HepG2 (cell line): ENCODE data around the gene TNFSF15. TPM values are rescaled to one million over a fixed set of nuclear protein-coding genes. Genes with fewer than 3 reads are reported as not detected.

ENCODE experiments used
- ATAC-seq: fragments of 200-7000 bp; cut with Tn5 transposase; 3 replicates; pipeline ENCODE4 v1.9.1; 2020; ENCODE audit warnings: mild to moderate bottlenecking, moderate library complexity
- BruUV-seq: library from RNA; stranded (reverse); fragments of 400-500 nt; replicated peaks from 2 replicates; lab custom pipeline; 2021; lab: Mats Ljungman, UMichigan
- CTCF ChIA-PET: fragments of 300-600 bp; formaldehyde crosslinking; extraction: SDS; loops from one replicate; lab custom pipeline; 2021; ENCODE audit warnings: low total read pairs, inconsistent platforms, low intra/inter-chr PET ratio; lab: Yijun Ruan, JAX
- POLR2A ChIA-PET: fragments of 350-600 bp; sonication (Branson Sonifier 250); formaldehyde crosslinking; loops from one replicate; lab custom pipeline; 2020; ENCODE audit warnings: antibody characterized with exemption, inconsistent platforms; lab: Yijun Ruan, JAX
- DNase-seq: peaks from one replicate; pipeline ENCODE4 v3.0.0-alpha.2; 2015; ENCODE audit warnings: low spot score
- FAIRE-seq: peaks from 3 replicates; lab custom pipeline; 2011; peaks lifted over from hg19 to GRCh38; lab: Jason Lieb, UNC
- H2AFZ ChIP-seq: one replicate; pipeline ENCODE4 v1.6.1; 2011; ENCODE audit warnings: low read length, inconsistent platforms
- H3K27ac ChIP-seq: fragments of 300-600 bp; 3 replicates; pipeline ENCODE4 v1.8.0; 2011; ENCODE audit warnings: mixed run types, mild to moderate bottlenecking, mixed read lengths, low read length, inconsistent platforms; ENCODE audit not compliant: insufficient read depth; ENCODE audit errors: extremely low read length
- H3K27me3 ChIP-seq, 2 experiments: fragments of 200-600 bp in 1 of 2; 2 replicates in 1 of 2; 3 replicates in 1 of 2; pipeline versions ENCODE4 v1.6.0 to v1.8.0; 2011; ENCODE audit warnings: low read length in 2 of 2, mild to moderate bottlenecking in 2 of 2, moderate library complexity in 2 of 2, inconsistent platforms in 1 of 2; ENCODE audit not compliant: insufficient read depth in 2 of 2, control insufficient read depth in 1 of 2
- H3K36me3 ChIP-seq, 2 experiments: fragments of 200-600 bp in 1 of 2; replicated peaks in 1 of 2; 2 replicates in 1 of 2; 3 replicates in 1 of 2; pipeline versions ENCODE4 v1.5.1 to v1.8.0; 2011; ENCODE audit warnings: low read length in 2 of 2, inconsistent platforms in 1 of 2; ENCODE audit not compliant: insufficient read depth in 2 of 2, control insufficient read depth in 1 of 2
- H3K4me1 ChIP-seq: 2 replicates; pipeline ENCODE4 v1.5.1; 2012; ENCODE audit warnings: low read length, inconsistent platforms; ENCODE audit not compliant: insufficient read depth
- H3K4me2 ChIP-seq: 2 replicates; pipeline ENCODE4 v1.6.0; 2011; ENCODE audit warnings: low read depth, low read length, inconsistent platforms
- H3K4me3 ChIP-seq, 3 experiments: fragments of 200-600 bp in 1 of 3; sonication (generic), shearing (Covaris generic) in 1 of 3; replicated peaks in 1 of 3; 2 replicates each; pipeline ENCODE4 v1.5.1; 2011 to 2016; ENCODE audit warnings: low read length in 3 of 3, inconsistent platforms in 2 of 3, low read depth in 2 of 3, mild to moderate bottlenecking in 2 of 3, control low read depth in 1 of 3, mixed read lengths in 1 of 3; ENCODE audit not compliant: insufficient read depth in 1 of 3
- H3K79me2 ChIP-seq: one replicate; pipeline ENCODE4 v1.6.1; 2011; ENCODE audit warnings: low read length, inconsistent platforms; ENCODE audit not compliant: insufficient read depth
- H3K9ac ChIP-seq: 2 replicates; pipeline ENCODE4 v1.6.0; 2011; ENCODE audit warnings: mild to moderate bottlenecking, low read depth, low read length, inconsistent platforms; ENCODE audit not compliant: insufficient read depth
- H3K9me3 ChIP-seq: 2 replicates; pipeline ENCODE4 v1.5.1; 2012; ENCODE audit warnings: mild to moderate bottlenecking, low read length
- H4K20me1 ChIP-seq: 2 replicates; pipeline ENCODE4 v1.6.0; 2011; ENCODE audit warnings: inconsistent platforms, mild to moderate bottlenecking, low read length, moderate library complexity; ENCODE audit not compliant: insufficient read depth
- ASH2L ChIP-seq: fragments of 300-600, 200-600 bp; sonication (generic); IDR thresholded peaks from 2 replicates; pipeline ENCODE4 v1.7.0; 2017; ENCODE audit warnings: low read depth, mild to moderate bottlenecking, moderate library complexity, mixed read lengths, low read length; ENCODE audit not compliant: insufficient read length
- CENPX ChIP-seq: sonication (generic); formaldehyde crosslinking; IDR thresholded peaks from 2 replicates; pipeline ENCODE4 v1.9.0; 2021; ENCODE audit warnings: mild to moderate bottlenecking, missing genetic modification reagents, moderate library complexity
- E2F5 ChIP-seq: sonication (generic); formaldehyde crosslinking; conservative IDR thresholded peaks from 2 replicates; pipeline ENCODE4 v1.4.0; 2020; ENCODE audit warnings: missing genetic modification reagents
- FOXA3 ChIP-seq: IDR thresholded peaks from 2 replicates; pipeline ENCODE4 v1.6.1; 2016; ENCODE audit warnings: missing genetic modification reagents, missing compliant biosample characterization
- NKX3-1 ChIP-seq: sonication (generic); formaldehyde crosslinking; IDR thresholded peaks from 2 replicates; pipeline ENCODE4 v1.5.0; 2020; ENCODE audit warnings: missing genetic modification reagents
- NRL ChIP-seq: sonication (generic); formaldehyde crosslinking; IDR thresholded peaks from 2 replicates; pipeline ENCODE4 v1.5.0; 2020; ENCODE audit warnings: missing genetic modification reagents, mild to moderate bottlenecking, moderate library complexity, borderline replicate concordance
- REL ChIP-seq: sonication (generic); formaldehyde crosslinking; conservative IDR thresholded peaks from 2 replicates; pipeline ENCODE4 v1.8.0; 2022; ENCODE audit warnings: mild to moderate bottlenecking, missing genetic modification reagents, moderate library complexity
- TEAD3 ChIP-seq: optimal IDR thresholded peaks from 2 replicates; pipeline ENCODE3; 2016; ENCODE audit warnings: borderline replicate concordance
- ZMAT3 ChIP-seq: sonication (generic); formaldehyde crosslinking; conservative IDR thresholded peaks from 2 replicates; pipeline ENCODE4 v1.7.0; 2021; ENCODE audit warnings: missing genetic modification reagents
- ZNF12 ChIP-seq: sonication (generic); formaldehyde crosslinking; IDR thresholded peaks from 2 replicates; pipeline ENCODE4 v1.5.0; 2020; ENCODE audit warnings: missing genetic modification reagents
- ZNF138 ChIP-seq: sonication (generic); formaldehyde crosslinking; IDR thresholded peaks from 2 replicates; pipeline ENCODE4 v1.5.0; 2020; ENCODE audit warnings: mild to moderate bottlenecking, low read depth, missing genetic modification reagents
- ZNF280B ChIP-seq: sonication (generic); formaldehyde crosslinking; IDR thresholded peaks from 2 replicates; pipeline ENCODE4 v1.5.0; 2020; ENCODE audit warnings: missing genetic modification reagents, mild to moderate bottlenecking, borderline replicate concordance
- ZNF431 ChIP-seq: sonication (generic); formaldehyde crosslinking; IDR thresholded peaks from 2 replicates; pipeline ENCODE4 v1.9.0; 2022; ENCODE audit warnings: missing genetic modification reagents, low read depth, mild to moderate bottlenecking, borderline replicate concordance
- ZNF558 ChIP-seq: sonication (generic); formaldehyde crosslinking; IDR thresholded peaks from 2 replicates; pipeline ENCODE4 v1.9.0; 2022; ENCODE audit warnings: mild to moderate bottlenecking, missing genetic modification reagents, borderline replicate concordance
- ZNF788 ChIP-seq: sonication (generic); formaldehyde crosslinking; IDR thresholded peaks from 2 replicates; pipeline ENCODE4 v1.5.0; 2020; ENCODE audit warnings: mild to moderate bottlenecking, missing genetic modification reagents, borderline replicate concordance
- WGBS: methylation state at CpG from one replicate; pipeline ENCODE4 v1.1.6; 2017; ENCODE audit warnings: low lambda C conversion rate; 5-methylcytosine and 5-hydroxymethylcytosine counted together
- in situ Hi-C: cut with HindIII; loops from 2 replicates; pipeline ENCODE4 v1.10.0; 2017; ENCODE audit warnings: low pct_unique_long_range_greater_than_20kb; ENCODE audit not compliant: extremely low pct_ligation_motif_present
- intact Hi-C: fragments of 100-400 bp; cut with micrococcal nuclease; formaldehyde crosslinking; loops from one replicate; pipeline ENCODE4 v1.10.0; 2022; ENCODE audit not compliant: unreplicated experiment
- polyA plus RNA-seq, 8 experiments: library from polyadenylated mRNA; depleted of rRNA in 3 of 8; stranded (reverse) in 7 of 8; unstranded in 1 of 8; fragments of >200 nt; fragmentation: Illumina TruSeq in 4 of 8; extraction: Trizol in 4 of 8; gene quantifications; 2 replicates each; pipeline versions ENCODE4 v1.2.1 to v1.2.3, GENCODE V29; 2011 to 2016; ENCODE audit warnings: low read depth in 4 of 8, missing spikeins in 1 of 8, mixed read lengths in 1 of 8; ENCODE audit not compliant: insufficient read depth in 1 of 8
- total RNA-seq, 5 experiments: library from RNA; depleted of rRNA; stranded (reverse); fragments of >200 nt; fragmentation: Illumina TruSeq; extraction: Trizol; gene quantifications; 2 replicates each; pipeline ENCODE4 v1.2.3, GENCODE V29; 2016; ENCODE audit warnings: low read depth in 1 of 5
- TF ChIP-seq, protein P1 (sequence below): sonication (generic); formaldehyde crosslinking; IDR thresholded peaks from 2 replicates; pipeline ENCODE4 v1.8.0; 2022; ENCODE audit warnings: missing genetic modification reagents, low read depth, mild to moderate bottlenecking, borderline replicate concordance
- TF ChIP-seq, protein P2 (sequence below): sonication (generic); formaldehyde crosslinking; IDR thresholded peaks from 2 replicates; pipeline ENCODE4 v1.4.0; 2020; ENCODE audit warnings: missing genetic modification reagents, borderline replicate concordance

TNFSF15 gene
- total and polyA plus RNA-seq, 2 of the 13 experiments (the other 11 are each of a cell fraction or from before 2014, with no cell fraction given), result 0.02 to 0.03 TPM

DNA sequence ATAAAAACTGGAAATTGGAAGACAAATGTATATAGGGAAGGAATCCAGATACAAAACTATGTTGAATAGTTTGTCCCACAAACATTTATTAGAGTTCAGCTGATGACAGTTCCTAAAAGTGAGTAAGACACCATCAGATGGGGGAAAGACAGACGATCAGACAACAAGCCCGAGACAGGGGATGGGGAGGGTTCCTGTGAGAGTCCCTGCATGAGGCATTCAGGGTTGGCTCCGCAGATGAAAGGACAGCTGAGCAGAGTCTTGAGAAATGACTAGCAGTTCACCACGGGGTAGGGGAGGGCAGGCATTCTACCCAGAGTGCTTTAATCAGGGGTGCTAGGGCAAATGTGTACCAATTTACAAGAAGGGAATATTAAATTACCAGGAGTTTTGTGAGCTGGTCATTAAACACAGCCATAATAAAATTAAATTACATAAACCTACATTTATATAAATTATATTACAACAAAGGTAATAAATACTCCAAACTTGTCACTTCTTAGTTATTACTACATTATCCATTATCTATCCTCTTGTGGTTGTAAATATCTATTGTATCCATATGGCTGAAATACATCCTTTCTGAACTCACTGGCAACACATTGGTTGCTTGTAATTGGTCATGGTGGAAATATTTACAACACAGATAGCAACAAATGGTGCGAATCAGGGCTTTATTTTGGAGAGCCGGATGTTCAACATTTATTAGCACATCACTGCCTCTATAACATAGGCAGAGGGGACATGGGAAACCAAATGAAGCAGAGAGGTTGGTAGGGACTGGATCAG lies 27.8 kb downstream of the TNFSF15 start (continued):
- TF ChIP-seq E2F5 (CRISPR knock-in tag), result no peak
- TF ChIP-seq ZNF431 (CRISPR knock-in tag), result no peak
- no peak for TF ChIP-seq ZNF280B (CRISPR knock-in tag)
- TF ChIP-seq ZNF138 (CRISPR knock-in tag), result no peak
- no peak for TF ChIP-seq ZNF12
- TF ChIP-seq FOXA3 (CRISPR knock-in tag), result no peak
- no peak for TF ChIP-seq NRL
- no peak for TF ChIP-seq REL

- Histone ChIP-seq H4K20me1 (no peaks in the 10 kb centered on the region), H3K9ac (no peak overlapping the region), H3K27me3 (no peaks in the 10 kb centered on the region; a peak in 1 of 5 replicates), H3K79me2 (no peaks in the 10 kb centered on the region), H3K4me1 (no peaks in the 10 kb centered on the region), H3K4me2 (no peak overlapping the region), H2AFZ (no peak overlapping the region), H3K36me3 (no peaks in the 10 kb centered on the region), H3K4me3 (no peak overlapping the region), H3K27ac (no peak overlapping the region), H3K9me3 (no peaks in the 10 kb centered on the region)
- intact Hi-C loops (no loop called here), in situ Hi-C loops (no loop called here)
- 9% methylated on average over 6 of the region's 6 CpGs for WGBS
- BruUV-seq, result no TSS peak
- no peak for DNase-seq
- ChIA-PET POLR2A (no interaction called here), CTCF (no interaction called here)
- no peak for ATAC-seq
- FAIRE-seq, result no peak
- TF ChIP-seq, protein P1, sequence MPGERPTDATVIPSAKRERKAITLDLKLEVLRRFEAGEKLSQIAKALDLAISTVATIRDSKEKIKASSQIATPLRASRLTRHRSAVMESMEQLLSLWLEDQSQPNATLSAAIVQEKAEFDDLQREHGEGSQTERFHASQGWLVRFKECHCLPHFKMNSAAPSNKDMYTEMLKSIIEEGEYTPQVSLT, result no peak
- TF ChIP-seq ASH2L, result no peak
- TF ChIP-seq, protein P2, sequence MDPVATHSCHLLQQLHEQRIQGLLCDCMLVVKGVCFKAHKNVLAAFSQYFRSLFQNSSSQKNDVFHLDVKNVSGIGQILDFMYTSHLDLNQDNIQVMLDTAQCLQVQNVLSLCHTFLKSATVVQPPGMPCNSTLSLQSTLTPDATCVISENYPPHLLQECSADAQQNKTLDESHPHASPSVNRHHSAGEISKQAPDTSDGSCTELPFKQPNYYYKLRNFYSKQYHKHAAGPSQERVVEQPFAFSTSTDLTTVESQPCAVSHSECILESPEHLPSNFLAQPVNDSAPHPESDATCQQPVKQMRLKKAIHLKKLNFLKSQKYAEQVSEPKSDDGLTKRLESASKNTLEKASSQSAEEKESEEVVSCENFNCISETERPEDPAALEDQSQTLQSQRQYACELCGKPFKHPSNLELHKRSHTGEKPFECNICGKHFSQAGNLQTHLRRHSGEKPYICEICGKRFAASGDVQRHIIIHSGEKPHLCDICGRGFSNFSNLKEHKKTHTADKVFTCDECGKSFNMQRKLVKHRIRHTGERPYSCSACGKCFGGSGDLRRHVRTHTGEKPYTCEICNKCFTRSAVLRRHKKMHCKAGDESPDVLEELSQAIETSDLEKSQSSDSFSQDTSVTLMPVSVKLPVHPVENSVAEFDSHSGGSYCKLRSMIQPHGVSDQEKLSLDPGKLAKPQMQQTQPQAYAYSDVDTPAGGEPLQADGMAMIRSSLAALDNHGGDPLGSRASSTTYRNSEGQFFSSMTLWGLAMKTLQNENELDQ, result no peak
- no peak for TF ChIP-seq ZNF558
- no peak for TF ChIP-seq ZNF788
- TF ChIP-seq ZMAT3 (CRISPR knock-in tag), result no peak
- TF ChIP-seq CENPX (CRISPR knock-in tag), result no peak
- no peak for TF ChIP-seq TEAD3 (CRISPR knock-in tag)
- no peak for TF ChIP-seq NKX3-1 (CRISPR knock-in tag)
Observed at GRCh38 chr9:114776683-114777399, 29.0 kb downstream of the TNFSF15 start.
